ENCODE data around the gene EVC. TPM values are rescaled to one million over a fixed set of nuclear protein-coding genes. Genes with fewer than 3 reads are reported as not detected.

Gene EVC
- total RNA-seq, 4 donors from 2014 or later: 12.4 to 29.3 (median 17.6) TPM

- no peak for TF ChIP-seq CTCF (IDR thresholded peaks at IDR 0.05)
- DNase-seq (ENCODE audit: low spot score) (no peak), ATAC-seq (ENCODE audit: low FRiP score) (no peak)
Observed at GRCh38 chr4:5730993-5731990, 20.3 kb downstream of the EVC start.

GRCh38 chr4:5732158-5732557, 21.2 kb downstream of the EVC start:
- ATAC-seq (ENCODE audit: low FRiP score) (no peak), DNase-seq (ENCODE audit: low spot score) (no peak)
- no peak for TF ChIP-seq CTCF (IDR thresholded peaks at IDR 0.05)

- ATAC-seq (ENCODE audit: low FRiP score) (no peak), DNase-seq (ENCODE audit: low spot score) (no peak)
- TF ChIP-seq CTCF (IDR thresholded peaks at IDR 0.05): no peak
Observed at GRCh38 chr4:5734853-5735252, 23.9 kb downstream of the EVC start.

GRCh38 chr4:5735463-5735862, 24.5 kb downstream of the EVC start:
- ATAC-seq (ENCODE audit: low FRiP score) (no peak), DNase-seq (ENCODE audit: low spot score) (no peak)
- TF ChIP-seq CTCF (IDR thresholded peaks at IDR 0.05): no peak

- DNase-seq (ENCODE audit: low spot score) (no peak), ATAC-seq (ENCODE audit: low FRiP score) (no peak)
- no peak for TF ChIP-seq CTCF (IDR thresholded peaks at IDR 0.05)
Observed at GRCh38 chr4:5738061-5738460, 27.1 kb downstream of the EVC start.

- ATAC-seq (ENCODE audit: low FRiP score): no peak
- TF ChIP-seq CTCF (IDR thresholded peaks at IDR 0.05): no peak
- no peak for DNase-seq (ENCODE audit: low spot score)
Observed at GRCh38 chr4:5742388-5742787, 31.4 kb downstream of the EVC start.

GRCh38 chr4:5742968-5743367, 32.0 kb downstream of the EVC start:
- no peak for DNase-seq (ENCODE audit: low spot score)
- TF ChIP-seq CTCF (IDR thresholded peaks at IDR 0.05): no peak
- ATAC-seq (ENCODE audit: low FRiP score): no peak

Data from omental fat pad (tissue), 4 donors.